Suprapubic skin (tissue), 4 donors: ENCODE data around the gene PUM2. TPM values are rescaled to one million over a fixed set of nuclear protein-coding genes. Genes with fewer than 3 reads are reported as not detected.
A peak's percentile ranks its signal among the peaks of the same experiment; 100 is the strongest.
"Not testable (repeated sequence)": the region's sequence is repeated elsewhere in the genome, so short reads cannot be mapped to it uniquely, and the experiment has no call there.

ENCODE experiments used
- DNase-seq, 2 donors: peaks; one replicate each; pipeline ENCODE4 v3.0.0-alpha.2; 2019; ENCODE audit warnings: low spot score in 2 of 2
- H3K27ac ChIP-seq: fragments of 200-600 bp; sonication (generic); one replicate; pipeline ENCODE4 v1.5.1; 2019
- H3K27me3 ChIP-seq: fragments of 200-600 bp; sonication (generic); one replicate; pipeline ENCODE4 v1.5.1; 2019
- H3K36me3 ChIP-seq: fragments of 200-600 bp; sonication (generic); one replicate; pipeline ENCODE4 v1.5.1; 2019
- H3K4me1 ChIP-seq: fragments of 200-600 bp; sonication (generic); one replicate; pipeline ENCODE4 v1.5.1; 2019
- H3K4me3 ChIP-seq: fragments of 200-600 bp; sonication (generic); one replicate; pipeline ENCODE4 v1.5.1; 2019; ENCODE audit warnings: mild to moderate bottlenecking
- H3K9me3 ChIP-seq: fragments of 200-600 bp; sonication (generic); one replicate; pipeline ENCODE4 v1.5.1; 2019
- CTCF ChIP-seq, 2 donors: fragments of 200-600 bp in 1 of 2; fragments of 450-650 bp in 1 of 2; sonication (generic) in 1 of 2; IDR thresholded peaks; one replicate each; pipeline ENCODE4 v1.5.1; 2016 to 2019; ENCODE audit warnings: antibody characterized with exemption in 2 of 2, mild to moderate bottlenecking in 1 of 2, moderate library complexity in 1 of 2
- EP300 ChIP-seq: sonication (generic); formaldehyde crosslinking; IDR thresholded peaks from one replicate; pipeline ENCODE4 v1.6.1; 2017; ENCODE audit warnings: antibody characterized with exemption
- POLR2A ChIP-seq, 2 donors: fragments of 450-650 bp; IDR thresholded peaks; one replicate each; pipeline ENCODE4 v1.6.1; 2017; ENCODE audit warnings: antibody characterized with exemption in 2 of 2, mild to moderate bottlenecking in 2 of 2, moderate library complexity in 2 of 2
- POLR2AphosphoS5 ChIP-seq, 3 donors: sonication (generic); formaldehyde crosslinking; IDR thresholded peaks; one replicate each; pipeline ENCODE4 v1.6.1; 2017; ENCODE audit warnings: antibody characterized with exemption in 3 of 3
- WGBS: methylation state at CpG from one replicate; pipeline ENCODE4 v1.1.5; 2018; 5-methylcytosine and 5-hydroxymethylcytosine counted together
- total RNA-seq, 4 donors: library from RNA; depleted of rRNA; stranded (reverse); fragments of >200 nt; gene quantifications; one replicate each; pipeline ENCODE4 v1.1.0, GENCODE V29; 2016

PUM2 gene
- total RNA-seq, 4 donors from 2014 or later: 78.9 to 108 (median 99.0) TPM

GRCh38 chr2:20249170-20249569 is 101.5 kb downstream of the PUM2 start:
- Histone ChIP-seq H3K27ac (no peak overlapping the region), H3K27me3 (no peaks in the 10 kb centered on the region), H3K4me1 (no peaks in the 10 kb centered on the region), H3K9me3 (no peaks in the 10 kb centered on the region), H3K36me3 (peaks cover 57% of the 10 kb centered on the region), H3K4me3 (no peak overlapping the region)
- TF ChIP-seq EP300: no peak
- TF ChIP-seq POLR2AphosphoS5 (IDR thresholded peaks at IDR 0.05): no peak
- no peak for TF ChIP-seq CTCF (IDR thresholded peaks at IDR 0.05)
- no peak for TF ChIP-seq POLR2A (IDR thresholded peaks at IDR 0.05)
- 94% methylated on average over 6 of the region's 6 CpGs for WGBS
- no peak for DNase-seq

DNA sequence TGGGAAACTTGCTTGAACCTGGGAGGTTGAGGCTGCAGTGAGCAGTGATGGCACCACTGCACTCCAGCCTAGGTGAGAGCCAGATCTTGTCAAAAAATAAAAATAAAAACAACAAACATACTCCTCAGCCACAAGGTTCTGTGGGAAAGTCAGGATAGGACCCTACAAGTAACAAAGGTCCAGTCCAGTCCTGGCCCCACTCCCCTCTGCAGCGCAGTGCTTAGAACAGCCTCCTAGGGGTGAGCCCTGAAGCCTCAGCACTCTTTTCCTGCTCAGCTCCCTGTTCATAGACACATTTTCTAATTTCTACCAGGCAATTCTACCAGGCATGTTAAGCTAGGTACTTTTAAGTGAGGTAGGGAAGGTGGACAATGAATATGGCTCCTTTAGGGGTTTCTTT is 103.6 kb downstream of the PUM2 start:
- no peaks in the 10 kb centered on the region for H3K9me3 ChIP-seq
- DNase-seq: no peak
- peaks cover 36% of the 10 kb centered on the region for H3K36me3 ChIP-seq
- H3K27ac ChIP-seq: no peak overlapping the region
- no peak overlapping the region for H3K4me3 ChIP-seq
- TF ChIP-seq CTCF (IDR thresholded peaks at IDR 0.05): no peak
- no peak for TF ChIP-seq EP300
- no peak for TF ChIP-seq POLR2AphosphoS5 (IDR thresholded peaks at IDR 0.05)
- no peak for TF ChIP-seq POLR2A (IDR thresholded peaks at IDR 0.05)
- WGBS: 96% methylated on average over 1 of the region's 1 CpG
- H3K27me3 ChIP-seq: no peaks in the 10 kb centered on the region
- H3K4me1 ChIP-seq: peaks cover 5% of the 10 kb centered on the region

DNA sequence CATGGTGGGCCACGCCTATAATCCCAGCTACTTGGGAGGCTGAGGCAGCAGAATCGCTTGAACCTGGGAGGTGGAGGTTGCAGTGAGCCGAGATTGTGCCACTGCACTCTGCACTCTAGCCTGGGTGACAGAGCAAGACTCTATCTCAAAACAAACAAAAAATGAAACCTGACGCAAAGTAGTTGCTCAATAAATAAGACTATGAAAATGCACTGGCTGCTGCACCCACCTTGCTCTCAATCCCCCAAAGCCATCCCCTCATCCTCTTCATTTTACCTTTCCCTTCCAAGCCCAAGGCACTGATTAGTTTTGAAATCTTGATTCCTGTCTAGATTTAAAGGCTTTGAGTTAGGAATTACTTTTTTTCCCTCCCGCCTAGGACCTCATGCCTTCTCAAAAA is 107.0 kb downstream of the PUM2 start:
- not testable (repeated sequence) for H3K36me3 ChIP-seq, H3K4me1 ChIP-seq, DNase-seq, H3K4me3 ChIP-seq, H3K9me3 ChIP-seq, H3K27me3 ChIP-seq, H3K27ac ChIP-seq
- WGBS: 95% methylated on average over 5 of the region's 5 CpGs

DNA sequence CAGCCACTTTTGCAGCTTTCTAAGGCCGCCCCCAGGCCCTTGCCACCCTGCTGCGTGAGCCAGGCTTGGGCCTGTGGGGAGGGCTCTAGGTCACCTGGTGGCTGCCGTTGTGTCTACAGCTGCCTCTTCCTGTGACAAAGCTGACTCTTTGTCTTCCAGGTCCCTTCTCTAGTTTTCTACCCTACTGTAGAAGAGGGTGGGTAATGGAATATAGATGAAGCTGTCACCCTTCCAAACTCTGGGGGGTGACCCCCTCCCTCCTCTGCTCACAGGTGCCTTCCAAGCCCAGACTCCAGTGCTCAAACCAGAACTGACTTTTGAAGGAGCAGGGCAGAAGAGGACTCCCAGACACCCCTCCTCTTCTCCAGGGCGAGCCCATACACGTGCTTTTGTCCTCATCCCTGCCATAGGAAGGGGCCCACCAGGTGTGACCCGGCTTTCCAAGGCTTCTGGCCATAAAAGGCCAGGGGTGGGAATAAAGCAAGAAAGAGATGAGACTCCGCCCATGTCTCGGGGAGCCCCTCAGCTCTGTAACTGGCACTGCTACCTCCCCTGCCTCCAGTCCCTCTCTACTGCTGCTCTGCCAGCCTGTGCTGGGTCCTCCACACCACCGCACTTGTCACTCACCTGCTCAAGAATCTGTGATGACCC is 107.8 kb downstream of the PUM2 start:
- H3K27ac ChIP-seq: no peak overlapping the region
- H3K9me3 ChIP-seq: no peaks in the 10 kb centered on the region
- peaks cover 7% of the 10 kb centered on the region for H3K4me1 ChIP-seq
- DNase-seq: no peak
- H3K36me3 ChIP-seq: peaks cover 8% of the 10 kb centered on the region
- TF ChIP-seq POLR2AphosphoS5 (IDR thresholded peaks at IDR 0.05) (no peak), CTCF (IDR thresholded peaks at IDR 0.05) (no peak), EP300 (no peak), POLR2A (IDR thresholded peaks at IDR 0.05) (no peak)
- WGBS: 64% methylated on average over 7 of the region's 9 CpGs
- no peak overlapping the region for H3K4me3 ChIP-seq
- H3K27me3 ChIP-seq: no peaks in the 10 kb centered on the region

- no peak overlapping the region for H3K27ac ChIP-seq
- no peak for DNase-seq
Observed at GRCh38 chr2:20241973-20242726, 108.5 kb downstream of the PUM2 start.

GRCh38 chr2:20240291-20240690 is 110.4 kb downstream of the PUM2 start:
- not testable (repeated sequence) for DNase-seq, H3K4me3 ChIP-seq, H3K36me3 ChIP-seq, H3K27ac ChIP-seq, H3K27me3 ChIP-seq, H3K9me3 ChIP-seq
- 84% methylated on average over 6 of the region's 6 CpGs for WGBS
- H3K4me1 ChIP-seq: peaks cover 23% of the 10 kb centered on the region

More at GRCh38 chr2:20241973-20242726, 108.5 kb downstream of the PUM2 start:
- WGBS: 37% methylated on average over 43 of the region's 43 CpGs
- Histone ChIP-seq H3K27me3 (no peaks in the 10 kb centered on the region), H3K4me3 (no peak overlapping the region), H3K36me3 (peaks cover 2% of the 10 kb centered on the region), H3K4me1 (peaks cover 7% of the 10 kb centered on the region), H3K9me3 (no peaks in the 10 kb centered on the region)
- TF ChIP-seq POLR2AphosphoS5 (IDR thresholded peaks at IDR 0.05): no peak
- TF ChIP-seq CTCF (IDR thresholded peaks at IDR 0.05): peak in 1 of 2 donors; percentile 61
- no peak for TF ChIP-seq POLR2A (IDR thresholded peaks at IDR 0.05)
